Measurements from ENCODE around the gene MRPS6.

GRCh38 chr21:34180826-34181359 is 107.5 kb downstream of the MRPS6 start:
- TF ChIP-seq CTCF (IDR thresholded peaks at IDR 0.05) (no peak), POLR2A (IDR thresholded peaks at IDR 0.05) (no peak)

Data from Peyer's patch (tissue), 4 donors.